ENCODE results near the gene LCTL.
A peak's percentile ranks its signal among the peaks of the same experiment; 100 is the strongest.
"Not testable (repeated sequence)": the region's sequence is repeated elsewhere in the genome, so short reads cannot be mapped to it uniquely, and the experiment has no call there.

The LCTL gene

GRCh38 chr15:66590435-66590834 lies 24.6 kb upstream of the LCTL start:
- no peak for DNase-seq

GRCh38 chr15:66589429-66589828 lies 23.6 kb upstream of the LCTL start:
- not testable (repeated sequence) for DNase-seq

- no peak for DNase-seq
These were observed 23.2 kb upstream of the LCTL start for GRCh38 chr15:66588971-66589370.

GRCh38 chr15:66588537-66588936 lies 22.7 kb upstream of the LCTL start:
- DNase-seq, result no peak

GRCh38 chr15:66587749-66588148 lies 22.0 kb upstream of the LCTL start:
- no peak for DNase-seq

GRCh38 chr15:66587020-66587419 lies 21.2 kb upstream of the LCTL start:
- no peak for DNase-seq

- DNase-seq, result no peak
These were observed 20.6 kb upstream of the LCTL start for GRCh38 chr15:66586155-66586976.

GRCh38 chr15:66581972-66582537 lies 16.3 kb upstream of the LCTL start:
- no peak for DNase-seq

- no peak for DNase-seq
These were observed 14.8 kb upstream of the LCTL start for GRCh38 chr15:66580643-66581042.

GRCh38 chr15:66578286-66578875 lies 12.6 kb upstream of the LCTL start:
- DNase-seq, result no peak

GRCh38 chr15:66574596-66574950 lies 8.8 kb upstream of the LCTL start:
- no peak for DNase-seq

GRCh38 chr15:66573719-66574595 lies 8.2 kb upstream of the LCTL start:
- DNase-seq, result no peak

GRCh38 chr15:66573348-66573718 lies 7.5 kb upstream of the LCTL start:
- no peak for DNase-seq

GRCh38 chr15:66572146-66572545 lies 6.3 kb upstream of the LCTL start:
- DNase-seq, result no peak

- DNase-seq, result no peak
These were observed 5.2 kb upstream of the LCTL start for GRCh38 chr15:66570842-66571478.

- DNase-seq, result no peak
These were observed 4.5 kb upstream of the LCTL start for GRCh38 chr15:66570327-66570726.

GRCh38 chr15:66569461-66570137 lies 3.8 kb upstream of the LCTL start:
- no peak for DNase-seq

GRCh38 chr15:66567897-66568296 lies 2.1 kb upstream of the LCTL start:
- no peak for DNase-seq

- DNase-seq, result peak; percentile 50
These were observed 1.2 kb upstream of the LCTL start for GRCh38 chr15:66566963-66567531.

- no peak for DNase-seq
These were observed 607 bp downstream of the LCTL start for GRCh38 chr15:66565141-66565641.

- DNase-seq, result no peak
These were observed 1.4 kb downstream of the LCTL start for GRCh38 chr15:66564136-66565041.

Data from activated CD8-positive, alpha-beta memory T cell treated with anti-CD3 and anti-CD28 coated beads, Interleukin-2, amount 50 U/mL, for 4 hours (primary cell).